Choroid plexus epithelial cell (primary cell): ENCODE results near the gene STK17B.
"Not testable (repeated sequence)": the region's sequence is repeated elsewhere in the genome, so short reads cannot be mapped to it uniquely, and the experiment has no call there.

Source experiments
- DNase-seq: peaks from one replicate; pipeline ENCODE4 v3.0.0-alpha.2; 2010; ENCODE audit warnings: low read depth
- H3K4me3 ChIP-seq: 2 replicates; pipeline ENCODE4 v1.5.1; 2011; ENCODE audit warnings: low read depth, mild to moderate bottlenecking, control low read depth, low read length, moderate library complexity
- CTCF ChIP-seq: conservative IDR thresholded peaks from 2 replicates; pipeline ENCODE4 v1.5.1; 2011; ENCODE audit warnings: low read depth, mild to moderate bottlenecking, control low read depth, inconsistent platforms, low read length, moderate library complexity

The STK17B gene

GRCh38 chr2:196200557-196200956 lies 29.2 kb upstream of the STK17B start:
- no peak overlapping the region for H3K4me3 ChIP-seq
- no peak for DNase-seq
- TF ChIP-seq CTCF, result no peak

DNA sequence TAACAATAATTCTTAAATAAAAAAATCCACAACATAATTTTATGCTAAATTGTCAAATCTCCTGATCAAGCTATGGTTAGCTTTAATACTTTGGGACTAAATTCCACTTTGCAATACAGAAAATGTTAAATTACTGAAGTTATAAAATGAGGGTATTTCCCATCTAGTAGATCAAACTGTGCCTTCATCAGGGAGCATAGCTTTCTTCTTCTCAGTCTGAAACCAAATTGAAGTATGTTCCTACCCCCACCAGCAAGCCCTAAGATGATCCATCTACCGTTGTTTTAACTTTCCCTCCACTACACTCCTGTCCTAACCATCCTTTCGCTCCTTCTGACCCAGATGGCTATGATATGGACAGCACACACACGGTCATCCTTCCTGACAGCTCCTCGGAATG lies 24.4 kb upstream of the STK17B start:
- TF ChIP-seq CTCF, result no peak
- no peak for DNase-seq

GRCh38 chr2:196195302-196195701 lies 23.9 kb upstream of the STK17B start:
- no peak for TF ChIP-seq CTCF
- no peak for DNase-seq
- H3K4me3 ChIP-seq, result no peak overlapping the region

More for the DNA sequence above, 24.4 kb upstream of the STK17B start:
- H3K4me3 ChIP-seq, result no peak overlapping the region

GRCh38 chr2:196191541-196191940 lies 20.2 kb upstream of the STK17B start:
- no peak for TF ChIP-seq CTCF
- no peak overlapping the region for H3K4me3 ChIP-seq
- DNase-seq, result no peak

GRCh38 chr2:196187898-196188458 lies 16.6 kb upstream of the STK17B start:
- no peak for TF ChIP-seq CTCF
- no peak overlapping the region for H3K4me3 ChIP-seq
- no peak for DNase-seq

GRCh38 chr2:196187175-196187700 lies 15.9 kb upstream of the STK17B start:
- not testable (repeated sequence) for H3K4me3 ChIP-seq

DNA sequence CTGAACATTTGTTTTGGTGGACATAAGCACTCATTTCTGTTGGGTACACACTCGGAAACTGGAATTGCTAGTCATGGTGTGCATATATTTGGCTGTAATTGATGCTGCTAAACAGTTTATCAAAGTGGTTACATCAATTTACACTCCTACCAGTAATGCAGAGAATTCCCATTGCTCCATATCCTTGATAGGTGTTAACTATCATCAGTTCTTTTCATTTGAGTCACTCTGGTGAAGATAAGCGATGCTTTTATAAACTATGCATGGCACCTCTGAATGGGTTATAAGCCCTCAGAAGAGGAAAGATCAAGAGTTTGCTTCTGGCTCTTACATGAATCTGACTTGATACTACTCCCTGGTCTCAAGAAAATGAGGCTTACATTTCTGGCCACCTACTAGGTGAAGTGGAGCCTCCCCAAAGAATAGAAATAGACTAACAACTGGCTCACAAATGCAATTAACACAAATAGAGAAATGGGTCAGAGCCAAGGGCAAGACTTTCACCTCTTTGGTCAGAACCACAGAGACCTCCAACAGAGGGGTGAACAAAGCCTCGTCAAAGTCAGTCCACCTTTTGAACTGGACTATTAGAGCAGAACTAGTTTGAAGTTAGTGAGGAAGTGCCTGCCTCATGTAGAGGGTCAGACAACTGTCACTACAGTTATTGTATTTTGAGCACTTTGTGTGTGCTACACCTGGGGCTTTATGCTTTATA lies 15.0 kb upstream of the STK17B start:
- no peak for TF ChIP-seq CTCF
- no peak for DNase-seq
- no peak overlapping the region for H3K4me3 ChIP-seq

More at GRCh38 chr2:196187175-196187700, 15.9 kb upstream of the STK17B start:
- DNase-seq, result not testable (repeated sequence)
